Hematopoietic multipotent progenitor cell treated with erythropoietin and hydrocortisone succinate and interleukin-3 and kit ligand, for 17 days (in vitro differentiated cells): ENCODE measurements around the gene AFAP1L2.

Source experiments
- DNase-seq: peaks from one replicate; pipeline ENCODE4 v3.0.0-alpha.2; 2015; ENCODE audit warnings: low spot score

Gene AFAP1L2

DNA sequence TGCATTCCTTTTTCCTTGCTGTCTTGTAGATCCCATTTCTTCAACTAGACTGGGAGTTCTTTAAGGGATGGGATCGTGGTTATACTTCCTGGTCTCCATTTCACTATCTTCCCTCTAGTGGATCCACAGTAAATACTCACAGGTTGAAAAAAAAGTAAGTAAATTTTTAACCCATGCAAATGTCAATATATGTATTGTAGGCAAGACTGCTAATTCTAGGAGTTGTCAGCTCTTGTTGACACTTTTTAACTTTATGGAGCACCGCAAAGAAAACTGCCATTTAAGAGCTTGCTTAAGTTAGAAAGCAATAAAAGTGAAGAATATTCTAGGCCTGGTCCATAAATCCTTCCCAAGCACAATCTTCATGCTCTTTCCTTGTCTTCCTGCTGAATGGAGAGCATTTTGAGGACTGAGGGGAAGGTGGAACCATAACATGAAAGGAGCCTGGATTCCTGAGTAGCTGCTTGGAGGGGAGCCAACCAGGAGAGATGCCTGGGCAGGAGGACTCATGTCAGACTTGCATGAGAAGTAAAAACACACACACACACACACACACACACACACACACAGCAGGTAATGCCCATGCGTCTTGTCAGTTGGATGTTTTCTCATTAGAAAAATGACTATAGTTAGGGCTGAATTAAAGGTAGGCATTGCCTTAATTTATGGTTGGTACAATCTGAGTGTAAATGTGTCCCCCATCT is 133.1 kb downstream of the AFAP1L2 start:
- no peak for DNase-seq

- DNase-seq, result peak; percentile 81
Measured at GRCh38 chr10:114266521-114266920, 137.8 kb downstream of the AFAP1L2 start.

DNA sequence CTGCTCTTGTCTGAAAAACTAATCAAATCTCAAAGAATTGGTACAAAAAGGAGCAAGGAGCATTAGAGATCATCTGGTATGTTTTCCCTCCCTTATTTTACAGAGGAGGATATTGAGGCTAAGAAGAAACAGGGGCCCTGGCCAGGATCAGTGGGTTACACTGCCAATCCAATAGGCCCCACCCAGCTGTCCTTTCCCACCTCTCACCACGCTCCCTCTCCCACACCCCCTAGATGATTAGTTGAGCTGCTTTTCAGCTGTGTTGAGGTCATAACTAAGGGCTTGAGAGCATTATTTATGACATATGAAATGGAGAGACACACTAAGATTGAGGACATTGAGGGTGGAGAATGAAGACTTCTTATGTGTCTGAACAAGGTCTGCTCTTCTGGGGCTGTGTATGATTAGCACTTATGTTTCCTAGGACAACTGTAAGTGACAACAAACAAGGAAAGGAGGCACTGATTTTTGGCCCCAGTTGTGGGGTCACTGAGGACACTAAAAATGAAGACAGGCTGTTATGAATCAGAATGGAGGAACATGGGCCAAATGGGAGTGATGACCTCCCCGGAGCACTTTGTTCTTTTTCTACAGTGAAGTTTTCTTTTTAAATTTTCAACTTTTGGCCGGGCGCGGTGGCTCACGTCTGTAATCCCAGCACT is 138.8 kb downstream of the AFAP1L2 start:
- DNase-seq, result peak; percentile 27

GRCh38 chr10:114262496-114262895 is 141.8 kb downstream of the AFAP1L2 start:
- no peak for DNase-seq

GRCh38 chr10:114261076-114261475 is 143.2 kb downstream of the AFAP1L2 start:
- no peak for DNase-seq

DNA sequence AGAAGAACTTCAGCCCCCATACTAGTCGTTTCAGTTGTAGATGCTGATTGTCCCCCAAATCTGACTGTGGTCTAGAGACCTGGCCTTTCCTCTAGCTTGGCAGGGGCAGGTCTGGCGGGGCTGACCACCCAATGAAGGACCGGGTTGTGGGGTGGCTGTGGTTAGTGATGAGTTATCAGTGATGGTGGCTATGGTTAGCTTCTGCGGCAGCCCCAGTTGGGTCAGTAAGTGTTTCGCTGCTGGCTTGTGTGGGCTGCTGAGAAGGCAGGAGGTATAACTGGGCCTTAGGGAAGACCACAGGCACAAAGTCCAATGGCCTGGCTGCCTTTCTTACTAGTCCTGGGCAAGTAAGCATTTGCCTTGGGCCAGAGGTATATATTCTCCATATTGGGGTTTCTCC is 143.9 kb downstream of the AFAP1L2 start:
- no peak for DNase-seq

- no peak for DNase-seq
Measured at GRCh38 chr10:114259824-114260223, 144.5 kb downstream of the AFAP1L2 start.

- peak; percentile 68 for DNase-seq
Measured at GRCh38 chr10:114258274-114258840, 145.9 kb downstream of the AFAP1L2 start.

DNA sequence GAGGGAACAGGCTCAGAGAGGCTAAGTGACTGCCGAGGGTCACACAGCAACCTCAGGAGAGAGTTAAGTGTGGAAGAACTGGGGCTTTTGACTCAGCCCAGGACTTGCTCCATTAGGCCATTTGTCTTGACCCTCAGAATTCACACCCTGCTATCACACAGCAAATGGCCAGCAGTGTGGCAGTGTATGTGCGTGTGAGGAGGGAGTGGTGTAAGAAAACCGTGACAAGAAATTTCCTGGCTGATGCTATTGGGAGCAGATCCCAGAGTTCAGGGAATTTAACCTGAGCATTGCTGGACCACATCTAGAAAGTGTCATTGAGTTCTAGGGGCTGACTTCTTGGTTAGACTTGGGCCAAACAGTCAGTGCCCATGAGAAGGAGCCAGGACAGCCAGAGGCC is 146.8 kb downstream of the AFAP1L2 start:
- DNase-seq, result no peak

DNA sequence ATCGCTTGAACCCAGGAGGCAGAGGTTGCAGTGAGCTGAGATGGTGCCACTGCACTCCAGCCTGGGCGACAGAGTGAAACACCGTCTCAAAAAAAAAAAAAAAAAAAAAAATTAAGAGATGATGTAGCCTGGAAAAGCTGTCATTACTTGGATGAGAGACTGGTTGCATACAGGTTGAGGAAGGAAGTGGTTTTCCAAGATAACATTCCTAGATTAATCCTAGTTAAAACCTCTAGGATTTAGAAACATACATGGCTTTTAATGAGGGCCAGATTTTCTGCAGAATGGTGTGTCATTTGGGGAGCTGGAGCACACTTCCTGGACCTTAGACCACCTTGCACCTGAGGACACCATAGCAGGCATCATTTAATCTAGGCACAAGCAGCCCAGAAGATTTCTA is 147.5 kb downstream of the AFAP1L2 start:
- no peak for DNase-seq

DNA sequence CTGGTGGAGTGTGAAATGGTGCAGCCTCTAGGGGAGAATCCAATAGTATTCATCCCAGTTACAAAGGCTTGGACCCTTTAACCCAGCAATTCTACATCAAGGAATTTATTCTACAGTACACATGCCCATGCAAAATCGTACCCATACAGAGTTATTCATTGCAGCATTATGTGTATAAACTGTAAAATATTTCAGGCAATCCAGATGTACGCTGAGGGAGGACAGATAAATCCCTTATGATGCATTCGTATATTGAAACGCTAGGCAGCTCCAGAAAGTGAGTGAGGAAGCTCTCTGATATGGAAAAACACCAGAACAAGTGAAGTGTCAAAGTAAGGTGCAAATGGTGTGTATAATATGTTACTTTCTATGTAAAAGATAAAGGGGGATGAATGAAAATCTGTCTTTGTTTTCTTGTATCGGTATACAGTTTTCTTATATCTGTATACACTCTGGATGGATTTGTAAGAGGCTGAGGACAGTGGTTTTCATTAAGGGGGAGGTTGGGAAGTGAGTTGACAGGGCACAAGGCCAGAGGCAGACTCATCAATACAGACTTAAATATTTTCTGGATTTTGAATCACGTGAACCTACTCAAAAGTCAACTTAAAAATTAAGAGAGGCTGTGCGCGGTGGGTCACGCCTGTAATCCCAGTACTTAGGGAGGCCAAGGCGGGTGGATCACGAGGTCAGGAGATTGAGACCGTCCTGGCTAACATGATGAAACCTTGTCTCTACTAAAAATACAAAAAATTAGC is 148.1 kb downstream of the AFAP1L2 start:
- DNase-seq, result no peak

GRCh38 chr10:114255227-114255626 is 149.1 kb downstream of the AFAP1L2 start:
- peak; percentile 15 for DNase-seq

GRCh38 chr10:114252883-114253282 is 151.4 kb downstream of the AFAP1L2 start:
- no peak for DNase-seq

DNA sequence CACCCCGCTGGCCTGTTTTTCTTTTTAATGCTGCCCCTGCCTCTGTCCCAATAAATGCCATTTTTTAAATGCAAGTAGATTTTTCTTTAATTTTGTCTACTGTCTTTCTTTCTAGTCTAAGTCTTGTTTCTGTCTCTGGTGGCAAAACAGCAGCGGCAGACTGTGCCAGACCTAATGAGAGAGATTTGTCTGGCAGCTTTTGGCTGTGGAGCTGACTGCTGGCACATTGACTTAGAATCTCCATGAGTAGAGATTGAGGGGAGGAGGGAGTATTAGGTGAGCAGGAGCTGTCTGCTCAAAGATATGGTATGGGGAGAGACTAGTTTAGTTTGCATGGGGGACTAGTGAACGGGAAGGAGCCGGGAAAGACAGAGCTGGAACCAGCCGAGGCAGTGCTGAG is 152.2 kb downstream of the AFAP1L2 start:
- DNase-seq, result no peak

DNA sequence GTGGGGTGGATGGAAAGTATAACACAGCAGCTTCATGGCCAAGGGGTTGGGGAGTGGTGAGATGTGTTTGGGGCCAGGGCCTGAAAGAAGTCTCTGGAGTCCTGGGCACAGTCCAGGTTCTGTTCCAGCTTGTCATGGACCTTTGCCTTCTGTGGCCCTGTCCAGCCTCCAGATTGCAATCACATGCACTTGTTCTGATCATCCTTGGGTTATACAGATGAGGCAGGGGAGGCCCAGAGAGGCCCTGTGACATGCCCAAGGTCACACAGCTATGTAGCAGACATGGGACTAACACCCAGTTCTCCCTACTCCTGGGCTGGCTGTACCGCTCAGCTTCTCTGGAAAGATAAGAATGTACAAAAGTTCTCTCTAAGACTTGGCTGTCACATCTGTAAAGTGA is 153.6 kb downstream of the AFAP1L2 start:
- DNase-seq, result no peak

DNA sequence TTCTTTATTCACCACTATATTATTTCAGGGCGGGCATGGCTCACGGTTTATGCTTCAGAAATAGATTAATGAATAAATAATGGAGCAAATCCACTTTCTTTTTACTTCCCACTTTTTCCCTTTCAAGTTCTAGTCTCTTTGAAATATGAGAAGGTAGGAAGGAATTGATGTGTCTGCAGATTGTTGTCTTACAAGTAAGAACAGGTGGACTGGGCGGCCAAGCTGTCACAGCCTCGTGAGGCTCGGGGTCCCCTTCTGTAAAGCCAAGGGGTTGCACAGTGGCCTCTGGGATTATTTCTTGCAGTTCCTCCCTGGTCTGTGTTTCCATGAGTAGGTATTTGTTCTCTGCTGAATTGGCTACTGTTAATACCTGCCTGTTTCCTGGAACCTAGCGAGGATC is 154.1 kb downstream of the AFAP1L2 start:
- no peak for DNase-seq

- no peak for DNase-seq
Measured at GRCh38 chr10:114246679-114247305, 157.5 kb downstream of the AFAP1L2 start.

- DNase-seq, result no peak
Measured at GRCh38 chr10:114245121-114245791, 159.0 kb downstream of the AFAP1L2 start.
